Neural cell (in vitro differentiated cells): ENCODE measurements around the gene CPB1. TPM values are rescaled to one million over a fixed set of nuclear protein-coding genes. Genes with fewer than 3 reads are reported as not detected.

ENCODE experiments used
- H2AFZ ChIP-seq: fragments of 200-600, 300-800 bp; sonication (generic), shearing (Covaris generic); 2 replicates; pipeline ENCODE4 v1.6.0; 2014; ENCODE audit warnings: low read depth, mild to moderate bottlenecking, antibody characterized with exemption, low read length, moderate library complexity
- H3F3A ChIP-seq: fragments of 200-600 bp; shearing (Covaris generic); 2 replicates; pipeline ENCODE4 v1.6.1; 2016; ENCODE audit warnings: mild to moderate bottlenecking, moderate library complexity, mixed read lengths, antibody characterized with exemption, low read length; ENCODE audit not compliant: insufficient read depth, poor library complexity, severe bottlenecking
- H3K27ac ChIP-seq: fragments of 200-600, 300-800 bp; sonication (generic), shearing (Covaris generic); 2 replicates; pipeline ENCODE4 v1.5.1; 2014; ENCODE audit warnings: mild to moderate bottlenecking, low read length, moderate library complexity
- H3K27me3 ChIP-seq: fragments of 300-800, 200-600 bp; sonication (generic), shearing (Covaris generic); 2 replicates; pipeline ENCODE4 v1.6.0; 2014; ENCODE audit warnings: mild to moderate bottlenecking, low read depth, low read length, moderate library complexity; ENCODE audit not compliant: insufficient read depth
- H3K36me3 ChIP-seq: fragments of 300-800, 200-600 bp; sonication (generic), shearing (Covaris generic); 2 replicates; pipeline ENCODE4 v1.5.1; 2014; ENCODE audit warnings: mild to moderate bottlenecking, antibody characterized with exemption, low read length, moderate library complexity; ENCODE audit not compliant: insufficient read depth
- H3K4me2 ChIP-seq: fragments of 300-800, 200-600 bp; sonication (generic), shearing (Covaris generic); 2 replicates; pipeline ENCODE4 v1.6.0; 2014; ENCODE audit warnings: mild to moderate bottlenecking, low read length
- H3K4me3 ChIP-seq: fragments of 300-800, 200-600 bp; sonication (generic), shearing (Covaris generic); 2 replicates; pipeline ENCODE4 v1.5.1; 2014; ENCODE audit warnings: mild to moderate bottlenecking, low read length, moderate library complexity
- H3K79me2 ChIP-seq: fragments of 200-600 bp; shearing (Covaris generic); replicated peaks from 2 replicates; pipeline ENCODE4 v1.6.0; 2014; ENCODE audit warnings: mild to moderate bottlenecking, low read length, moderate library complexity; ENCODE audit not compliant: insufficient read depth
- H3K9ac ChIP-seq: fragments of 300-800, 200-600 bp; sonication (generic), shearing (Covaris generic); 2 replicates; pipeline ENCODE4 v1.6.1; 2016; ENCODE audit warnings: mild to moderate bottlenecking, low read length, mixed read lengths
- H3K9me2 ChIP-seq: fragments of 200-600 bp; shearing (Covaris generic); 2 replicates; pipeline ENCODE4 v1.6.1; 2016; ENCODE audit warnings: mild to moderate bottlenecking, low read length, mixed read lengths; ENCODE audit not compliant: insufficient read depth
- H3K9me3 ChIP-seq: fragments of 200-600, 300-800 bp; sonication (generic), shearing (Covaris generic); 2 replicates; pipeline ENCODE4 v1.6.1; 2016; ENCODE audit warnings: mild to moderate bottlenecking, mixed run types, low read length, moderate library complexity, mixed read lengths
- H4K20me1 ChIP-seq: fragments of 200-600 bp; shearing (Covaris generic); 2 replicates; pipeline ENCODE4 v1.6.1; 2016; ENCODE audit warnings: mild to moderate bottlenecking, mixed run types; ENCODE audit not compliant: insufficient read depth
- CTCF ChIP-seq: fragments of 450-650 bp; IDR thresholded peaks from 2 replicates; pipeline ENCODE4 v1.5.1; 2014; ENCODE audit warnings: antibody characterized with exemption, mild to moderate bottlenecking, moderate library complexity; ENCODE audit not compliant: poor library complexity, severe bottlenecking
- EP300 ChIP-seq: fragments of 450-650 bp; conservative IDR thresholded peaks from 2 replicates; pipeline ENCODE4 v1.6.1; 2014; ENCODE audit warnings: antibody characterized with exemption, mild to moderate bottlenecking, moderate library complexity; ENCODE audit not compliant: poor library complexity, severe bottlenecking
- EZH2 ChIP-seq: fragments of 200-600, 300-800 bp; shearing (Covaris generic), sonication (generic); IDR thresholded peaks from 2 replicates; pipeline ENCODE4 v1.6.1; 2014; ENCODE audit warnings: antibody characterized with exemption, low read length, borderline replicate concordance, mild to moderate bottlenecking; ENCODE audit not compliant: insufficient read depth, poor library complexity, severe bottlenecking
- MXI1 ChIP-seq: fragments of 450-650 bp; conservative IDR thresholded peaks from 2 replicates; pipeline ENCODE4 v1.6.1; 2014; ENCODE audit warnings: antibody characterized with exemption, mild to moderate bottlenecking; ENCODE audit not compliant: poor library complexity, severe bottlenecking
- POLR2AphosphoS5 ChIP-seq: IDR thresholded peaks from 2 replicates; pipeline ENCODE4 v1.6.1; 2012
- RAD21 ChIP-seq: fragments of 450-650 bp; conservative IDR thresholded peaks from 2 replicates; pipeline ENCODE4 v1.6.1; 2014; ENCODE audit warnings: antibody characterized with exemption, mild to moderate bottlenecking, moderate library complexity
- SMC3 ChIP-seq: fragments of 450-650 bp; conservative IDR thresholded peaks from 2 replicates; pipeline ENCODE4 v1.6.1; 2014; ENCODE audit warnings: antibody characterized with exemption, mild to moderate bottlenecking, moderate library complexity; ENCODE audit not compliant: poor library complexity
- TAF1 ChIP-seq: IDR thresholded peaks from 2 replicates; pipeline ENCODE4 v1.6.1; 2012; ENCODE audit warnings: low read depth
- polyA plus RNA-seq: library from polyadenylated mRNA; depleted of rRNA; stranded (reverse); fragments of >200 nt; gene quantifications from 2 replicates; pipeline ENCODE4 v1.2.3, GENCODE V29; 2014
- TF ChIP-seq, protein P1 (sequence below): IDR thresholded peaks from 2 replicates; pipeline ENCODE4 v1.6.1; 2012; ENCODE audit warnings: borderline replicate concordance

Gene CPB1
- polyA plus RNA-seq, 1 donor from 2014 or later = 0.19 TPM

DNA sequence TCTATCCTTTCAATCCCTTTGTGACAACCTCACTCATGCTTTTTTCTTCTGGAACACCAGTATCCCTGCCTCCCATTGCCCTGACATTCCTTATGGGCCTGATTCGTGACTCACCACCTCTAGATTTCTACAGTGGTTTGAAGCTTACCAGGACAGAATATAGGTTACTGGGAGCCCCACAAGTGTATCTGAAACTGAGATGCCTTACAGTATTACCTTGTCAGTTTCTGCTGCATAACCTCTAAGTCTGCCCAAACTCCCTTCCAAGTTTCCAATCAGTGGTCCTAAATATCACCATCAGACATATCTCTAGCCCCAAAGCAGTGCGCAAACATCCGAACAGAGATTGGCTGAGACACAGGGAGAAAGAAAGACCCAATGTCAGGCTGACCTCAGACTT is 5.6 kb downstream of the CPB1 start:
- Histone ChIP-seq H3K4me2 (no peak overlapping the region), H3K9me3 (no peaks in the 10 kb centered on the region), H3K9me2 (no peaks in the 10 kb centered on the region), H4K20me1 (no peaks in the 10 kb centered on the region), H3K79me2 (no peaks in the 10 kb centered on the region), H3K36me3 (no peaks in the 10 kb centered on the region), H3K4me3 (no peak overlapping the region), H3K9ac (no peak overlapping the region), H2AFZ (no peak overlapping the region), H3K27ac (no peak overlapping the region), H3F3A (no peaks in the 10 kb centered on the region), H3K27me3 (no peaks in the 10 kb centered on the region)
- TF ChIP-seq RAD21 = no peak

DNA sequence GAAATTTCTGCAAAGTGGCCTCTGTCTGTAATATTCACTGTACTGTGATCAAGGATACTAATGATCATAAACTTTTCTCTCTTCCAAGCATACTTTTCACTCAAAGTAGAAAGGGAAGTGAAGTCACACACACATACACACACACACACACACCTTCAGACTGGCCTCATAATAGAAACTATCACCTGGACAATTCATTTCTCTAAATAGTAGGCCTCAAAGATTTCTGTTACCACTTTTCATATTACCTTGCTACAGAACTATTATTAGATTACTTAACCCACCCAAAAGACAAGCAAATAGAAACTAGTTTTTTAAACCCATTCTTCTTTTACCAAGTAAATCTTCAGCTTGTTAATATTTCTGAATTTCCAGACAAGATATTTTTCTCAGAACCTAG is 12.2 kb downstream of the CPB1 start:
- Histone ChIP-seq H3K79me2 (no peaks in the 10 kb centered on the region), H3K4me3 (no peak overlapping the region), H3F3A (no peaks in the 10 kb centered on the region), H3K9me2 (no peaks in the 10 kb centered on the region), H4K20me1 (no peaks in the 10 kb centered on the region), H2AFZ (no peak overlapping the region), H3K4me2 (no peak overlapping the region), H3K27me3 (no peaks in the 10 kb centered on the region), H3K27ac (no peak overlapping the region), H3K36me3 (no peaks in the 10 kb centered on the region), H3K9me3 (no peaks in the 10 kb centered on the region), H3K9ac (no peak overlapping the region)
- TF ChIP-seq RAD21 (no peak), CTCF (no peak), SMC3 (no peak), MXI1 (no peak), EP300 (no peak), EZH2 (no peak), TAF1 (no peak)
- TF ChIP-seq, protein P1, sequence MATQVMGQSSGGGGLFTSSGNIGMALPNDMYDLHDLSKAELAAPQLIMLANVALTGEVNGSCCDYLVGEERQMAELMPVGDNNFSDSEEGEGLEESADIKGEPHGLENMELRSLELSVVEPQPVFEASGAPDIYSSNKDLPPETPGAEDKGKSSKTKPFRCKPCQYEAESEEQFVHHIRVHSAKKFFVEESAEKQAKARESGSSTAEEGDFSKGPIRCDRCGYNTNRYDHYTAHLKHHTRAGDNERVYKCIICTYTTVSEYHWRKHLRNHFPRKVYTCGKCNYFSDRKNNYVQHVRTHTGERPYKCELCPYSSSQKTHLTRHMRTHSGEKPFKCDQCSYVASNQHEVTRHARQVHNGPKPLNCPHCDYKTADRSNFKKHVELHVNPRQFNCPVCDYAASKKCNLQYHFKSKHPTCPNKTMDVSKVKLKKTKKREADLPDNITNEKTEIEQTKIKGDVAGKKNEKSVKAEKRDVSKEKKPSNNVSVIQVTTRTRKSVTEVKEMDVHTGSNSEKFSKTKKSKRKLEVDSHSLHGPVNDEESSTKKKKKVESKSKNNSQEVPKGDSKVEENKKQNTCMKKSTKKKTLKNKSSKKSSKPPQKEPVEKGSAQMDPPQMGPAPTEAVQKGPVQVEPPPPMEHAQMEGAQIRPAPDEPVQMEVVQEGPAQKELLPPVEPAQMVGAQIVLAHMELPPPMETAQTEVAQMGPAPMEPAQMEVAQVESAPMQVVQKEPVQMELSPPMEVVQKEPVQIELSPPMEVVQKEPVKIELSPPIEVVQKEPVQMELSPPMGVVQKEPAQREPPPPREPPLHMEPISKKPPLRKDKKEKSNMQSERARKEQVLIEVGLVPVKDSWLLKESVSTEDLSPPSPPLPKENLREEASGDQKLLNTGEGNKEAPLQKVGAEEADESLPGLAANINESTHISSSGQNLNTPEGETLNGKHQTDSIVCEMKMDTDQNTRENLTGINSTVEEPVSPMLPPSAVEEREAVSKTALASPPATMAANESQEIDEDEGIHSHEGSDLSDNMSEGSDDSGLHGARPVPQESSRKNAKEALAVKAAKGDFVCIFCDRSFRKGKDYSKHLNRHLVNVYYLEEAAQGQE = no peak

GRCh38 chr3:148840451-148840850 is 12.8 kb downstream of the CPB1 start:
- Histone ChIP-seq H3K27ac (no peak overlapping the region), H3F3A (no peaks in the 10 kb centered on the region), H3K27me3 (no peaks in the 10 kb centered on the region), H3K9ac (no peak overlapping the region), H3K4me2 (no peak overlapping the region), H3K9me2 (no peaks in the 10 kb centered on the region), H3K36me3 (no peaks in the 10 kb centered on the region), H3K4me3 (no peak overlapping the region), H3K9me3 (no peaks in the 10 kb centered on the region), H4K20me1 (no peaks in the 10 kb centered on the region), H3K79me2 (no peaks in the 10 kb centered on the region), H2AFZ (no peak overlapping the region)
- TF ChIP-seq MXI1 (no peak), RAD21 (no peak), SMC3 (no peak), EP300 (no peak), CTCF (no peak), TAF1 (no peak), EZH2 (no peak), POLR2AphosphoS5 (no peak)
- TF ChIP-seq, protein P1 = no peak
